HepG2 (cell line): ENCODE data around the gene FBF1. TPM values are rescaled to one million over a fixed set of nuclear protein-coding genes. Genes with fewer than 3 reads are reported as not detected.

Source experiments
- HMG20A ChIP-seq: IDR thresholded peaks from 2 replicates; pipeline ENCODE4 v1.6.1; 2016; ENCODE audit warnings: borderline replicate concordance
- JUN ChIP-seq: sonication (generic); formaldehyde crosslinking; IDR thresholded peaks from 2 replicates; pipeline ENCODE4 v1.4.0; 2020; ENCODE audit warnings: mild to moderate bottlenecking, missing genetic modification reagents
- NR3C1 ChIP-seq: sonication (generic); formaldehyde crosslinking; IDR thresholded peaks from 2 replicates; pipeline ENCODE4 v1.4.0; 2020; ENCODE audit warnings: missing genetic modification reagents
- RNF219 ChIP-seq: sonication (generic); formaldehyde crosslinking; IDR thresholded peaks from 2 replicates; pipeline ENCODE4 v1.5.0; 2020; ENCODE audit warnings: mild to moderate bottlenecking, missing genetic modification reagents
- ZNF276 ChIP-seq: sonication (generic); formaldehyde crosslinking; IDR thresholded peaks from 2 replicates; pipeline ENCODE4 v1.4.0; 2020; ENCODE audit warnings: mild to moderate bottlenecking, low read depth, missing genetic modification reagents
- ZNF512 ChIP-seq: sonication (generic); formaldehyde crosslinking; IDR thresholded peaks from 2 replicates; pipeline ENCODE4 v1.4.0; 2020; ENCODE audit warnings: mild to moderate bottlenecking, missing genetic modification reagents
- ZNF609 ChIP-seq: sonication (generic); formaldehyde crosslinking; IDR thresholded peaks from 2 replicates; pipeline ENCODE4 v1.4.0; 2020; ENCODE audit warnings: mild to moderate bottlenecking, missing genetic modification reagents, borderline replicate concordance
- ZNF891 ChIP-seq: sonication (generic); formaldehyde crosslinking; IDR thresholded peaks from 2 replicates; pipeline ENCODE4 v1.5.0; 2020; ENCODE audit warnings: mild to moderate bottlenecking, missing genetic modification reagents
- ZUFSP ChIP-seq: sonication (generic); formaldehyde crosslinking; IDR thresholded peaks from 2 replicates; pipeline ENCODE4 v1.9.0; 2021; ENCODE audit warnings: missing genetic modification reagents, mild to moderate bottlenecking, borderline replicate concordance
- polyA plus RNA-seq, 8 experiments: library from polyadenylated mRNA; depleted of rRNA in 3 of 8; stranded (reverse) in 7 of 8; unstranded in 1 of 8; fragments of >200 nt; fragmentation: Illumina TruSeq in 4 of 8; extraction: Trizol in 4 of 8; gene quantifications; 2 replicates each; pipeline versions ENCODE4 v1.2.1 to v1.2.3, GENCODE V29; 2011 to 2016; ENCODE audit warnings: low read depth in 4 of 8, missing spikeins in 1 of 8, mixed read lengths in 1 of 8; ENCODE audit not compliant: insufficient read depth in 1 of 8
- total RNA-seq, 5 experiments: library from RNA; depleted of rRNA; stranded (reverse); fragments of >200 nt; fragmentation: Illumina TruSeq; extraction: Trizol; gene quantifications; 2 replicates each; pipeline ENCODE4 v1.2.3, GENCODE V29; 2016; ENCODE audit warnings: low read depth in 1 of 5

The FBF1 gene
- total and polyA plus RNA-seq, 2 of the 13 experiments (the other 11 are each of a cell fraction or from before 2014, with no cell fraction given), result 2.4 to 8.1 TPM

- TF ChIP-seq ZNF276 (CRISPR knock-in tag), result 0 out of 2 replicates have a peak, but pooled peaks have one; percentile 44
- peak; percentile 63 for TF ChIP-seq ZNF609
- no peak for TF ChIP-seq ZNF891
- TF ChIP-seq ZNF512 (CRISPR knock-in tag), result no peak
- TF ChIP-seq HMG20A, result no peak
- TF ChIP-seq JUN (CRISPR knock-in tag), result no peak
- no peak for TF ChIP-seq ZUFSP (CRISPR knock-in tag)
- no peak for TF ChIP-seq RNF219 (CRISPR knock-in tag)
- no peak for TF ChIP-seq NR3C1
Measured at GRCh38 chr17:75892556-75893224, 48.2 kb downstream of the FBF1 start (continued).
